Endodermal cell (in vitro differentiated cells): ENCODE measurements around the gene MRAP. TPM values are rescaled to one million over a fixed set of nuclear protein-coding genes. Genes with fewer than 3 reads are reported as not detected.
"Not testable (repeated sequence)": the region's sequence is repeated elsewhere in the genome, so short reads cannot be mapped to it uniquely, and the experiment has no call there.

Experiments used
- DNase-seq: peaks from one replicate; pipeline ENCODE4 v3.0.0-alpha.2; 2017
- H3K27ac ChIP-seq: 2 replicates; pipeline ENCODE4 v1.5.1; 2013; ENCODE audit warnings: mild to moderate bottlenecking, low read depth, low read length, moderate library complexity
- H3K27me3 ChIP-seq: 2 replicates; pipeline ENCODE4 v1.6.1; 2013; ENCODE audit warnings: mild to moderate bottlenecking, low read length, moderate library complexity; ENCODE audit not compliant: insufficient read depth, control insufficient read depth, poor library complexity, severe bottlenecking
- H3K36me3 ChIP-seq: 2 replicates; pipeline ENCODE4 v1.7.0; 2013; ENCODE audit warnings: mild to moderate bottlenecking, low read length, moderate library complexity; ENCODE audit not compliant: control insufficient read depth, insufficient read depth
- H3K4me1 ChIP-seq: one replicate; pipeline ENCODE4 v1.7.0; 2013; ENCODE audit warnings: low read length; ENCODE audit not compliant: control insufficient read depth, insufficient read depth
- H3K4me3 ChIP-seq: 2 replicates; pipeline ENCODE4 v1.5.1; 2013; ENCODE audit warnings: mild to moderate bottlenecking, low read length, moderate library complexity
- H3K9ac ChIP-seq: 2 replicates; pipeline ENCODE4 v1.6.1; 2013; ENCODE audit warnings: mild to moderate bottlenecking, low read length, moderate library complexity; ENCODE audit not compliant: poor library complexity, severe bottlenecking; ENCODE audit errors: extremely low read depth
- H3K9me3 ChIP-seq: 2 replicates; pipeline ENCODE4 v1.6.1; 2013; ENCODE audit warnings: mild to moderate bottlenecking, low read length, moderate library complexity; ENCODE audit not compliant: control insufficient read depth
- H3K27ac Mint-ChIP-seq: 2 replicates; pipeline ENCODE4 v1.8.0; 2020; ENCODE audit warnings: mixed read lengths
- H3K27me3 Mint-ChIP-seq: 2 replicates; pipeline ENCODE4 v1.8.0; 2021; ENCODE audit warnings: mild to moderate bottlenecking, mixed read lengths; ENCODE audit not compliant: insufficient read depth
- H3K36me3 Mint-ChIP-seq: 2 replicates; pipeline ENCODE4 v1.8.0; 2020; ENCODE audit warnings: low read depth, mixed read lengths
- H3K4me1 Mint-ChIP-seq: 2 replicates; pipeline ENCODE4 v1.8.0; 2020; ENCODE audit warnings: mixed read lengths
- H3K4me3 Mint-ChIP-seq: 2 replicates; pipeline ENCODE4 v1.8.0; 2020; ENCODE audit warnings: mild to moderate bottlenecking, moderate library complexity, mixed read lengths
- H3K9me3 Mint-ChIP-seq: 2 replicates; pipeline ENCODE4 v1.8.0; 2020; ENCODE audit warnings: mild to moderate bottlenecking, mixed read lengths
- CTCF ChIP-seq: fragments of 200-600 bp; sonication (generic); conservative IDR thresholded peaks from 2 replicates; pipeline ENCODE4 v1.5.0; 2021; ENCODE audit warnings: antibody characterized with exemption, mild to moderate bottlenecking
- WGBS, 2 experiments: methylation state at CpG; one replicate each; pipeline versions ENCODE4 v1.1.5 to v1.1.7; 2013; ENCODE audit warnings: missing lambda C conversion rate in 2 of 2, mixed read lengths in 1 of 2; ENCODE audit not compliant: insufficient coverage in 1 of 2, insufficient read length in 1 of 2; 5-methylcytosine and 5-hydroxymethylcytosine counted together
- total RNA-seq, 2 donors: library from RNA; stranded (reverse); fragmentation: NEBNext Ultra II Directional in 1 of 2; extraction: Animal tissue kit (Norgen Biotek cat#: 25700) in 1 of 2; gene quantifications; 2 replicates in 1 of 2; 3 replicates in 1 of 2; pipeline ENCODE4 v1.2.1, GENCODE V29; 2021

Gene MRAP
- total RNA-seq, 2 donors from 2014 or later = not detected

- peak; percentile 90 for TF ChIP-seq CTCF
- WGBS, 2 experiments = 53% methylated on average over 13 to 16 of the region's 16 CpGs
- no peaks in the 10 kb centered on the region for H3K9me3 Mint-ChIP-seq
- H3K36me3 Mint-ChIP-seq = no peaks in the 10 kb centered on the region
- H3K4me1 Mint-ChIP-seq = peaks cover 8% of the 10 kb centered on the region
- H3K9ac ChIP-seq = no peak overlapping the region
- no peaks in the 10 kb centered on the region for H3K4me1 ChIP-seq
- H3K27ac Mint-ChIP-seq = no peak overlapping the region
- no peak overlapping the region for H3K27ac ChIP-seq
- no peaks in the 10 kb centered on the region for H3K27me3 ChIP-seq
- H3K36me3 ChIP-seq = no peaks in the 10 kb centered on the region
- no peaks in the 10 kb centered on the region for H3K27me3 Mint-ChIP-seq
- no peak overlapping the region for H3K4me3 Mint-ChIP-seq
- no peaks in the 10 kb centered on the region for H3K9me3 ChIP-seq
- peak; percentile 88 for DNase-seq
- H3K4me3 ChIP-seq = no peak overlapping the region
Measured at GRCh38 chr21:32257962-32258785, 40.5 kb upstream of the MRAP start.

GRCh38 chr21:32258786-32259048 lies 39.9 kb upstream of the MRAP start:
- not testable (repeated sequence) for H3K27ac ChIP-seq, H3K36me3 Mint-ChIP-seq, H3K36me3 ChIP-seq, H3K4me1 Mint-ChIP-seq, H3K27ac Mint-ChIP-seq, H3K4me1 ChIP-seq, H3K9me3 Mint-ChIP-seq, H3K4me3 ChIP-seq, DNase-seq, H3K27me3 Mint-ChIP-seq, H3K9me3 ChIP-seq, H3K9ac ChIP-seq, H3K27me3 ChIP-seq, H3K4me3 Mint-ChIP-seq
- 90% methylated on average over 4 of the region's 5 CpGs; no CpG with 5 or more reads in 1 of the 2 experiments for WGBS, 2 experiments

- Mint-ChIP-seq H3K27ac (no peak overlapping the region), H3K36me3 (no peaks in the 10 kb centered on the region), H3K4me3 (no peak overlapping the region), H3K4me1 (peaks cover 8% of the 10 kb centered on the region), H3K27me3 (no peaks in the 10 kb centered on the region), H3K9me3 (no peaks in the 10 kb centered on the region)
- Histone ChIP-seq H3K27ac (no peak overlapping the region), H3K9ac (no peak overlapping the region), H3K27me3 (no peaks in the 10 kb centered on the region), H3K9me3 (no peaks in the 10 kb centered on the region), H3K4me3 (no peak overlapping the region), H3K36me3 (no peaks in the 10 kb centered on the region), H3K4me1 (no peaks in the 10 kb centered on the region)
- 94 to 95% methylated on average over 2 of the region's 2 CpGs for WGBS, 2 experiments
- DNase-seq = no peak
- TF ChIP-seq CTCF = no peak
Measured at GRCh38 chr21:32260130-32260529, 38.5 kb upstream of the MRAP start.

- no peak overlapping the region for H3K9ac ChIP-seq
- no peak for TF ChIP-seq CTCF
- Mint-ChIP-seq H3K4me3 (no peak overlapping the region), H3K27me3 (no peaks in the 10 kb centered on the region), H3K9me3 (no peaks in the 10 kb centered on the region), H3K4me1 (peaks cover 8% of the 10 kb centered on the region), H3K27ac (no peak overlapping the region), H3K36me3 (peaks cover 12% of the 10 kb centered on the region)
- no peak for DNase-seq
- peaks cover 3% of the 10 kb centered on the region for H3K36me3 ChIP-seq
- no peaks in the 10 kb centered on the region for H3K4me1 ChIP-seq
- no peaks in the 10 kb centered on the region for H3K9me3 ChIP-seq
- H3K27ac ChIP-seq = no peak overlapping the region
- H3K4me3 ChIP-seq = no peak overlapping the region
- 94 to 98% methylated on average over 5 of the region's 5 CpGs for WGBS, 2 experiments
- H3K27me3 ChIP-seq = no peaks in the 10 kb centered on the region
Measured at GRCh38 chr21:32261929-32262328, 36.7 kb upstream of the MRAP start.

- not testable (repeated sequence) for H3K4me3 Mint-ChIP-seq, H3K27ac ChIP-seq, H3K27me3 Mint-ChIP-seq, H3K4me3 ChIP-seq, H3K27ac Mint-ChIP-seq, H3K9ac ChIP-seq, H3K9me3 ChIP-seq, H3K4me1 Mint-ChIP-seq, H3K4me1 ChIP-seq, H3K27me3 ChIP-seq, DNase-seq, H3K9me3 Mint-ChIP-seq
- peaks cover 33% of the 10 kb centered on the region for H3K36me3 ChIP-seq
- WGBS, 2 experiments = 97 to 100% methylated on average over 3 to 20 of the region's 23 CpGs
- H3K36me3 Mint-ChIP-seq = peaks cover 29% of the 10 kb centered on the region
Measured at GRCh38 chr21:32265321-32265720, 33.3 kb upstream of the MRAP start.
